K562 (cell line): ENCODE results near the gene CFL1. TPM values are rescaled to one million over a fixed set of nuclear protein-coding genes. Genes with fewer than 3 reads are reported as not detected.
A peak's percentile ranks its signal among the peaks of the same experiment; 100 is the strongest.

ENCODE experiments used
- CREBBP ChIP-seq: IDR thresholded peaks from one replicate; pipeline ENCODE4 v1.6.1; 2012; ENCODE audit warnings: low read depth, mild to moderate bottlenecking, control low read depth, inconsistent platforms, low read length
- NR4A1 ChIP-seq, 2 experiments: fragments of 250-450 bp in 1 of 2; fragments of 450-650 bp in 1 of 2; sonication (Bioruptor Pico) in 1 of 2; IDR thresholded peaks; 2 replicates each; pipeline versions ENCODE4 v1.4.0 to v1.6.1; 2016 to 2020; ENCODE audit warnings: mild to moderate bottlenecking in 2 of 2, missing compliant biosample characterization in 1 of 2, missing genetic modification characterization in 1 of 2, moderate library complexity in 1 of 2
- RBBP5 ChIP-seq: fragments of 200-600 bp; sonication (generic); IDR thresholded peaks from 2 replicates; pipeline ENCODE4 v1.6.1; 2012; ENCODE audit warnings: borderline replicate concordance, mild to moderate bottlenecking, low read length, control low read depth, inconsistent platforms; ENCODE audit not compliant: insufficient read depth, poor library complexity, severe bottlenecking
- polyA plus RNA-seq, 8 experiments: library from polyadenylated mRNA; depleted of rRNA in 4 of 8; stranded (reverse) in 5 of 8; unstranded in 3 of 8; fragments of >200 nt; fragmentation: Nextera tagmentation in 2 of 8; fragmentation: Illumina TruSeq in 1 of 8; extraction: Ambion mirVana in 2 of 8; extraction: Trizol in 1 of 8; gene quantifications; 2 replicates each; pipeline versions ENCODE4 v1.2.1 to v1.2.3, GENCODE V29; 2011 to 2014; ENCODE audit warnings: inconsistent platforms in 1 of 8, missing spikeins in 1 of 8
- total RNA-seq, 7 experiments: library from RNA; depleted of rRNA in 6 of 7; stranded (reverse); fragments of >200 nt in 6 of 7; fragmentation: Illumina TruSeq in 2 of 7; extraction: Trizol in 2 of 7; gene quantifications; 2 replicates each; pipeline versions ENCODE4 v1.2.1 to v1.2.3, GENCODE V29; 2011 to 2021; ENCODE audit warnings: low replicate concordance in 1 of 7
- TF ChIP-seq, protein P1 (sequence below): fragments of 450-650 bp; IDR thresholded peaks from 2 replicates; pipeline ENCODE4 v1.6.1; 2016; ENCODE audit warnings: mild to moderate bottlenecking, moderate library complexity

The CFL1 gene
- total and polyA plus RNA-seq, 9 of the 15 experiments (the other 6 are each of a cell fraction or from before 2014, with no cell fraction given), result 105 to 1,101 (median 859) TPM

DNA sequence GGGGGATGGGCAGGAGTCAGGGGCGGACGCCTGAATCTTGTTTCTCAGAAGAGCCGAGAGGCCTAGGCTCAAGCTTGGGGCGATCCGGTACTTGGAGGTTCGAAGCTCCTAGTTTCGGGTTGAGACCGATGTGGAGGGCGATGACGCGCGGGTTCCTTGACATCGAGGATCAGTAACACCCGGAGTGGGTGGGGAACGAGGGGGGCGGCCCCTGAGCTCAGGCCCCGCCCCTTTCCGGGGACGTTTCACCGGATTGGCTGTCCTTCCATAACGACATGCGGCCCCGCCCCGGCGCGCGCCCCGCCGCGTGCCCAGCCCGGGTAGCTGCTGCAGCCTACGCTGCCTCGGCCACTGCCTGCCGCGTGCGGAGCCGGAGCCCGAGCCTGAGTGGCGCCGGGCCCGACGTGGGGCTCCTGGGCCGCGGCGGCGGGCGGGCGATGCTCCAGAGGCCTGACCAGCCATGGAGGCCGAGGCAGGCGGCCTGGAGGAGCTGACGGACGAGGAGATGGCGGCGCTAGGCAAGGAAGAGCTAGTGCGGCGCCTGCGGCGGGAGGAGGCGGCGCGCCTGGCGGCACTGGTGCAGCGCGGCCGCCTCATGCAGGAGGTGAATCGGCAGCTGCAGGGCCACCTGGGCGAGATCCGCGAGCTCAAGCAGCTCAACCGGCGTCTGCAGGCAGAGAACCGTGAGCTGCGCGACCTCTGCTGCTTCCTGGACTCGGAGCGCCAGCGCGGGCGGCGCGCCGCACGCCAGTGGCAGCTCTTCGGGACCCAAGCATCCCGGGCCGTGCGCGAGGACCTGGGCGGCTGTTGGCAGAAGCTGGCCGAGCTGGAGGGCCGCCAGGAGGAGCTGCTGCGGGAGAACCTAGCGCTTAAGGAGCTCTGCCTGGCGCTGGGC lies 32.6 kb upstream of the CFL1 start, which contains the start of gene CCDC85B (continued):
- TF ChIP-seq, protein P1, sequence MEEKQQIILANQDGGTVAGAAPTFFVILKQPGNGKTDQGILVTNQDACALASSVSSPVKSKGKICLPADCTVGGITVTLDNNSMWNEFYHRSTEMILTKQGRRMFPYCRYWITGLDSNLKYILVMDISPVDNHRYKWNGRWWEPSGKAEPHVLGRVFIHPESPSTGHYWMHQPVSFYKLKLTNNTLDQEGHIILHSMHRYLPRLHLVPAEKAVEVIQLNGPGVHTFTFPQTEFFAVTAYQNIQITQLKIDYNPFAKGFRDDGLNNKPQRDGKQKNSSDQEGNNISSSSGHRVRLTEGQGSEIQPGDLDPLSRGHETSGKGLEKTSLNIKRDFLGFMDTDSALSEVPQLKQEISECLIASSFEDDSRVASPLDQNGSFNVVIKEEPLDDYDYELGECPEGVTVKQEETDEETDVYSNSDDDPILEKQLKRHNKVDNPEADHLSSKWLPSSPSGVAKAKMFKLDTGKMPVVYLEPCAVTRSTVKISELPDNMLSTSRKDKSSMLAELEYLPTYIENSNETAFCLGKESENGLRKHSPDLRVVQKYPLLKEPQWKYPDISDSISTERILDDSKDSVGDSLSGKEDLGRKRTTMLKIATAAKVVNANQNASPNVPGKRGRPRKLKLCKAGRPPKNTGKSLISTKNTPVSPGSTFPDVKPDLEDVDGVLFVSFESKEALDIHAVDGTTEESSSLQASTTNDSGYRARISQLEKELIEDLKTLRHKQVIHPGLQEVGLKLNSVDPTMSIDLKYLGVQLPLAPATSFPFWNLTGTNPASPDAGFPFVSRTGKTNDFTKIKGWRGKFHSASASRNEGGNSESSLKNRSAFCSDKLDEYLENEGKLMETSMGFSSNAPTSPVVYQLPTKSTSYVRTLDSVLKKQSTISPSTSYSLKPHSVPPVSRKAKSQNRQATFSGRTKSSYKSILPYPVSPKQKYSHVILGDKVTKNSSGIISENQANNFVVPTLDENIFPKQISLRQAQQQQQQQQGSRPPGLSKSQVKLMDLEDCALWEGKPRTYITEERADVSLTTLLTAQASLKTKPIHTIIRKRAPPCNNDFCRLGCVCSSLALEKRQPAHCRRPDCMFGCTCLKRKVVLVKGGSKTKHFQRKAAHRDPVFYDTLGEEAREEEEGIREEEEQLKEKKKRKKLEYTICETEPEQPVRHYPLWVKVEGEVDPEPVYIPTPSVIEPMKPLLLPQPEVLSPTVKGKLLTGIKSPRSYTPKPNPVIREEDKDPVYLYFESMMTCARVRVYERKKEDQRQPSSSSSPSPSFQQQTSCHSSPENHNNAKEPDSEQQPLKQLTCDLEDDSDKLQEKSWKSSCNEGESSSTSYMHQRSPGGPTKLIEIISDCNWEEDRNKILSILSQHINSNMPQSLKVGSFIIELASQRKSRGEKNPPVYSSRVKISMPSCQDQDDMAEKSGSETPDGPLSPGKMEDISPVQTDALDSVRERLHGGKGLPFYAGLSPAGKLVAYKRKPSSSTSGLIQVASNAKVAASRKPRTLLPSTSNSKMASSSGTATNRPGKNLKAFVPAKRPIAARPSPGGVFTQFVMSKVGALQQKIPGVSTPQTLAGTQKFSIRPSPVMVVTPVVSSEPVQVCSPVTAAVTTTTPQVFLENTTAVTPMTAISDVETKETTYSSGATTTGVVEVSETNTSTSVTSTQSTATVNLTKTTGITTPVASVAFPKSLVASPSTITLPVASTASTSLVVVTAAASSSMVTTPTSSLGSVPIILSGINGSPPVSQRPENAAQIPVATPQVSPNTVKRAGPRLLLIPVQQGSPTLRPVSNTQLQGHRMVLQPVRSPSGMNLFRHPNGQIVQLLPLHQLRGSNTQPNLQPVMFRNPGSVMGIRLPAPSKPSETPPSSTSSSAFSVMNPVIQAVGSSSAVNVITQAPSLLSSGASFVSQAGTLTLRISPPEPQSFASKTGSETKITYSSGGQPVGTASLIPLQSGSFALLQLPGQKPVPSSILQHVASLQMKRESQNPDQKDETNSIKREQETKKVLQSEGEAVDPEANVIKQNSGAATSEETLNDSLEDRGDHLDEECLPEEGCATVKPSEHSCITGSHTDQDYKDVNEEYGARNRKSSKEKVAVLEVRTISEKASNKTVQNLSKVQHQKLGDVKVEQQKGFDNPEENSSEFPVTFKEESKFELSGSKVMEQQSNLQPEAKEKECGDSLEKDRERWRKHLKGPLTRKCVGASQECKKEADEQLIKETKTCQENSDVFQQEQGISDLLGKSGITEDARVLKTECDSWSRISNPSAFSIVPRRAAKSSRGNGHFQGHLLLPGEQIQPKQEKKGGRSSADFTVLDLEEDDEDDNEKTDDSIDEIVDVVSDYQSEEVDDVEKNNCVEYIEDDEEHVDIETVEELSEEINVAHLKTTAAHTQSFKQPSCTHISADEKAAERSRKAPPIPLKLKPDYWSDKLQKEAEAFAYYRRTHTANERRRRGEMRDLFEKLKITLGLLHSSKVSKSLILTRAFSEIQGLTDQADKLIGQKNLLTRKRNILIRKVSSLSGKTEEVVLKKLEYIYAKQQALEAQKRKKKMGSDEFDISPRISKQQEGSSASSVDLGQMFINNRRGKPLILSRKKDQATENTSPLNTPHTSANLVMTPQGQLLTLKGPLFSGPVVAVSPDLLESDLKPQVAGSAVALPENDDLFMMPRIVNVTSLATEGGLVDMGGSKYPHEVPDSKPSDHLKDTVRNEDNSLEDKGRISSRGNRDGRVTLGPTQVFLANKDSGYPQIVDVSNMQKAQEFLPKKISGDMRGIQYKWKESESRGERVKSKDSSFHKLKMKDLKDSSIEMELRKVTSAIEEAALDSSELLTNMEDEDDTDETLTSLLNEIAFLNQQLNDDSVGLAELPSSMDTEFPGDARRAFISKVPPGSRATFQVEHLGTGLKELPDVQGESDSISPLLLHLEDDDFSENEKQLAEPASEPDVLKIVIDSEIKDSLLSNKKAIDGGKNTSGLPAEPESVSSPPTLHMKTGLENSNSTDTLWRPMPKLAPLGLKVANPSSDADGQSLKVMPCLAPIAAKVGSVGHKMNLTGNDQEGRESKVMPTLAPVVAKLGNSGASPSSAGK, result peak; percentile 68
- TF ChIP-seq RBBP5 (peak; percentile 39), CREBBP (no peak), NR4A1 (CRISPR knock-in tag; IDR thresholded peaks at IDR 0.05) (peak; percentile 78; the same call in 1 of the 2 replicates), NR4A1 (tag; IDR thresholded peaks at IDR 0.05) (peak; percentile 66; the same call in 1 of the 2 replicates)
